GM19468 (cell line): ENCODE results near the gene TAC4.
"Not testable (repeated sequence)": the region's sequence is repeated elsewhere in the genome, so short reads cannot be mapped to it uniquely, and the experiment has no call there.

ENCODE experiments used
- ATAC-seq: cut with Tn5 transposase; IDR thresholded peaks from one replicate; pipeline ENCODE4 v1.9.1; 2021; ENCODE audit warnings: mild to moderate bottlenecking, moderate library complexity, moderate number of reproducible peaks; ENCODE audit not compliant: unreplicated experiment; ENCODE audit errors: extremely low read depth

Gene TAC4

GRCh38 chr17:49846938-49847712, 744 bp downstream of the TAC4 start:
- ATAC-seq = no peak

DNA sequence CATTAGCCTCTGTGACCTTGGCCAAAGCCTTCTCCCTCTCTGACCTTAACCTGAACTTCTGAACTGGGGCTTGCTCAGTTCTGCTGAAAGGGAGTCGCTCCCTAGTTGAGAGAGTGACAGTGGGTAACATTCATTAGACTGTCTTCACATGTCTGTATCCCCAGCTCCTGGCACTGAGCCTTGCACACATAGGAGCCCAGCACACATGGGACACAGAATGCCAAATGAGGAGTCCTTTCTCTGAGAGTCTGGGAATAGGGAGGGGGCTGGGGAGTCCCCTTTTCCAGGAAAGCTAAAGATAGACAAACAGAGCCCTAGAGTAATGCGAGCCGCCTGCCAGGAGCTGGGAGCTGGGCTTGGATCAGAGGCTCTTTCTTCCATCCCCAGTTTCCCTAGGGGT, 2.5 kb downstream of the TAC4 start:
- ATAC-seq = no peak

GRCh38 chr17:49843774-49844350, 4.0 kb downstream of the TAC4 start:
- no peak for ATAC-seq

DNA sequence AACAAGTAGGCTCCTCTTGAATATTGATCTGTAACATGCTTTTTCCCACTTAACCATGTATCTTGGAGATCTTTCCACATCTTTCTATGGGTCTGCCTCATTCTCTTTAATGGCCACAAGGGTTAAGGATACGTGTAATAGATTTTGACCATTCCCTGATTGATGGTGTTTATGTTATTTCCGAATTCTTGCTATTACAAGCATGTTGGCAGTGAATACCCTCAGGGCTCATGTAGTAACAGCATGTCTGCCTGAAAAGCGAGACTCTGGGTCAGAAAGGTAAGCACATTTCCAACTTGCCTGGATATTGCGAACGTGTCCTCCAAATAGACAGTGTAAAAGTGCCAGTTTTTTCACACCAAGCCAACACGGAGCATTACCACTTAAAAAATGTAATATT, 5.0 kb downstream of the TAC4 start:
- ATAC-seq = no peak

GRCh38 chr17:49842371-49842770, 5.5 kb downstream of the TAC4 start:
- no peak for ATAC-seq

GRCh38 chr17:49841548-49841947, 6.3 kb downstream of the TAC4 start:
- no peak for ATAC-seq

GRCh38 chr17:49839455-49839854, 8.4 kb downstream of the TAC4 start:
- ATAC-seq = no peak

- no peak for ATAC-seq
These were observed 11.5 kb downstream of the TAC4 start for GRCh38 chr17:49836111-49837030.

- no peak for ATAC-seq
These were observed 12.4 kb downstream of the TAC4 start for GRCh38 chr17:49835472-49835871.

DNA sequence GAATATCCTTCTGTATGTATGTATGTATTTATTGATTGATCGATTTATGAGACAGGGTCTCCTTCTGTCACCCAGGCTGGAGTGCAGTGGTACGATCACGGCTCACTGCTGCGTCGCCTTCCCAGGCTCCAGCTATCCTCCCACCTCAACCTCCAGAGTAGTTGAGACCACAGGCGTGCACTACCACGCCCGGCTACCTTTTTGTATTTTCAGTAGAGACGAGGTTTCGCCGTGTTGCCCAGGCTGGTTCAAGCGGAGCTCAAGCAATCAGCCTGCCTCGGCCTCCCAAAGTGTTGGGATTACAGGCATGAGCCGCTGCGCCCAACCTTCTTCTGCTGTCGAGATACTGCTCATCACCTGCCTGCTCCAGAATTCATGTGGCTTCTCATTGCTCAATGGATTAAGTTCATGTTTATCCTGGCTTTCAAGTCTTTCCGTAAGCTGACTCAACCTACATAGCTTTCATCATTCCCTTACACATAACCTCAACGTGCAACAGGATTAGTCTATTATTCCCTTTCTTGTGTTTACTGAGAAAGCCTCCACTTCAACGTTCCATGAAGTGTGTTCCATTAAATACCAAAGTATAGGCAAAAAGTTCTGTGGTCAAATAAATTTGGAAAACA, 13.6 kb downstream of the TAC4 start:
- ATAC-seq = no peak

DNA sequence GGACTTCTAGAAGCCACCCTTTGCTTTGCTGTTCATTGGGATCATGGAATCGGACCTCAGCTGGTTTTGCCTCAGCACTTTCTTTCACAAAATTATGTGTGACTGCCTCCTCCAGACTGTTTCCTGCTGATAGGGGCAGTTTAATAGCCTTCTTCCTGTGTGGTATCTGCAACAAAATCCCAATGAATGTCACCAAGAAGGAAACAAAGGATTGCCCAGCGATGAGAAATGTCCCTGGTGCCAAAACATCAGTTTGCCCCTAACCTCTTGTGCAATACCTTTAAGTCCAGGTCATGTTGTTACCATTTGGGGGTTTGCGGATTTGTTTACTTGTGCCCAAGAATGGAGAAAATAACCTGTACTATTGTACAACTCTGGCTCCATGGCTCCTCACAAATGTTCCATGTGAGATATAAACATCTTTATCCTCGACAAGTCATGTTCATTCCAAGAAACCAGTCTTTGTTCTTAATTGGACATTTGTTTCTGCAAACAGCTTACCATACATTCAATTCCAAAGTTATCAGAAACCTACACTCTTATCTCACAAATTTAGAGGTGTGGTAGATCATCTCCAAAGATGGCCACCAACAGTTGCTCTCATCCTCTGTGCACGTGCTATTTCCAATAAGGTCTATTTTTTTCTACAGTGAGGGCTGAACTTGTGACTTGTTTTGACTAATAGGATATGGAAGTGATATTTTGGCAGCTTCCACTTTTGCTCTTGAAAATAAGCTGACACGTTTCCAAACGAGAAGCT, 14.8 kb downstream of the TAC4 start:
- no peak for ATAC-seq

DNA sequence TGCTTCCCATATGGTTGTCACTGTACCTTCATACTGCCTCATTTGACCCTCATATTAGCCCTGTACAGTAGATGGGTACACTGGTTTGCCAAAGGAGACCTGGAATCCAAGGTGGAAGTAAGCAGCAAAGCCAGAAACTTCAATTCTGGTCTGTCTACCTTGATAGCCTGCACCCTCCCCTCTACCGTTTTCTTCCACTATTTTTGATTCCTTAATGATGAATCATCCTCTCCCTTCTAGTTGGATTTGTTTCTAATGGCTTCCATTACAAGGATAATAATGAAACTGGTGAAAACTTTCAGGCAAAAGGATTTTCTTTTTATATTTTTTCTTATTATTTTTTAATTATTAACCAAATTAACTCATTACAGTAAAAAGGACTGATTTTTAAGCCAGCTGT, 17.3 kb downstream of the TAC4 start:
- no peak for ATAC-seq

- no peak for ATAC-seq
These were observed 18.8 kb downstream of the TAC4 start for GRCh38 chr17:49829026-49829425.

DNA sequence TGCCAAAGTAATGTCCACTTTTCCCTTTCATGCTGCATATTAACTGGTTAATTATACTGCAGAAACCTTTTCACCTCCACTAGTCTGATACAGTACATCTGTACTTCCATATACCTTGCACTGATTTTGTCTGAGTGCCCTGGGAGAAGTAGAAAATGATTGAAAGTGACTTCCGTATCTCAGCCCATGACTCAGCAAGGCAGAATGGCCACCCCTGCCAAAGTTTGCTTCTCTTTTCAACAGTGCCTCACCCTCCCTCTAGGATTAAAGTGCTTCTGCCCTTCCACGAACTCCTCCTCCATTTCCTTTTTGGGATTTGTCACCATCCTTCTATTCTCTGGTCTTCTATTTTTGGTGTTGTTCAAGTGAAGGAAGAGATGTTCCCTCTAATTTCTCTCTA, 19.5 kb downstream of the TAC4 start:
- not testable (repeated sequence) for ATAC-seq

- ATAC-seq = no peak
These were observed 22.2 kb downstream of the TAC4 start for GRCh38 chr17:49825645-49826044.

DNA sequence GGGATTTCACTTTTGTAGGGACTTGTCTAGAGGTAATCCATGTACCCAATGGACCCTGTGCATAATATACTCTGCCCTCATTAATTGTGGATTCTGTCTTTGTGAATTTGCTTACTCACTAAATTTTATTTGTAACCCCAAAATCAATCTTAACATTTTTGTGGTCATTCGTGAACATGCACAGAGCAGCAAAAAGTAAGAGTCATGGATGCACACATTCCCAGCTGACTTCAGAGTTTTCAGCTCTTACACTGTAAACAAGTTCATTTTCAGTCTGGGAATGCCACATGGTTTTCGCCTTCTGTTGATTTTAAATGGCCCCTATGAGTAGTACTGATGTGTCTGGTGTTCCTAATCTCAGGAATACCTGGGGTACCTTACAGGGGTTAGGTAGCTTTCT, 24.3 kb downstream of the TAC4 start:
- ATAC-seq = no peak

DNA sequence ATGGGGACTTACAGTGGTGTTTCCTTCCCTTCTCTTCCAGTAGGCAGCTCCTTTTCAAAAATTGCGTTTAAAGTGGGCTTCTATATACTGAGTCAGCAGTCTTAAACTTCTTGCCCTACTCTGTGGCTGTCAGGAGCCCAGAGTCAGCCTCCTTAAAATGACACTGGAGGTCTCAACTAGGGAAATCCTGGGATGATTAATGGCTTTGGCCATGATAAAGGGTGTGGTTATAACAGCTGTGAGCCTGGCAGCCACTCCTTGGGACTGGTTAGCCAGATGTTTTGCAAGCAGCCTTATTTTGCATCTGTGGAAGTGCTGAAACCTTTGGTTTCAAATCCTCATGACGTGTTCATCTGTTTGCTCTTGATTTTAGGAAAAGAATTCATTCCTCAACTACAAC, 25.0 kb downstream of the TAC4 start:
- ATAC-seq = no peak

- no peak for ATAC-seq
These were observed 26.0 kb downstream of the TAC4 start for GRCh38 chr17:49821916-49822315.

DNA sequence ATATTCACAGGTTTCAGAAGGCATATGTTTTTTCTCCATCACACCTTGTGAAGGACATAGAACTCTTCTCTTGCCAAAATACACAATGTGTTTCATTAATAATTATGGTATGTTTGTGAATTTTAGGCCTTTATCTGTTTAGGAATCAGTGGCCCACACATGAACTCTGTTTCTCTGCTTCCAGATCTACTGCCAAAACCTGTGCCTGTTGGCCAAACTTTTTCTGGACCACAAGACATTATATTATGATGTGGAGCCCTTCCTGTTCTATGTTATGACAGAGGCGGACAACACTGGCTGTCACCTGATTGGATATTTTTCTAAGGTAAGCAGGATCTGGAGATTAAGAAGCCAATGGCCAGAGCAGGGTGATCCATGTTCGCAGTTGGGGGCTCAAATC, 26.4 kb downstream of the TAC4 start:
- no peak for ATAC-seq

DNA sequence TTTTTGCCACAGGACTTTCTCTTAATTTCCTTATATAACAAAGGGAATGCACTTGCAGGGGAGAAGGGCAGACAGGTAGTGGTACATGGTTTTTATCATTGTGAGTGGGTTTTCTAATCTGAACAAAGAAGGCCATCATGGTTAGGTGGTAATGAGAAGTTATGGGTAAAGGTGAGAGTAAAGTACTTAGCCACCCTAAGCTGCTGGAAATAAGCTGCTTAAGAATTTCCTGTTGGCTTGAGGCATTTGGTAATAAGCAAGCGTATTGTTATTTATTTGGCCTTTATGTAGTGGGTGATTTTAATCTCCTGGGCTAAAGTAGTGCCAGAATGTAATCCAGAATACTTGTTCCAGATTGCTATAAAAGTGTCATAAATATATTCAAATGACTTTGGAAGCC, 27.1 kb downstream of the TAC4 start:
- ATAC-seq = no peak
